ENCODE data around the gene MAGEF1.

Gene MAGEF1

GRCh38 chr3:184660931-184661330 lies 50.9 kb downstream of the MAGEF1 start:
- Histone ChIP-seq H3K27ac (peak overlapping the region in 1 of 11 experiments; percentile 29; a peak in 1 of 22 replicates), H3K4me2 (peak overlapping the region; percentile 51 to 82 (median 71)), H4K20me1 (no peaks in the 10 kb centered on the region), H3K9ac (no peak overlapping the region), H3K9me3 (replicated peaks in 1 of 11) (no peaks in the 10 kb centered on the region), H3K4me3 (no peak overlapping the region), H3K27me3 (0 out of 22 replicates have a peak, but pooled peaks cover 0 to 3% (median 0%) of the 10 kb centered on the region in 11 experiments), H3K4me1 (peaks cover 45 to 73% (median 57%) of the 10 kb centered on the region in 10 experiments), H3K36me3 (no peaks in the 10 kb centered on the region)
- no peak for TF ChIP-seq Cebpa-rat (IDR thresholded peaks at IDR 0.05)

Data from BLaER1 treated with 17β-estradiol and CSF1 and Interleukin-3, amounts not matched to agents 10 nM and 100 nM (cell line).